GM18868 (cell line): Measurements from ENCODE around the gene MAN1A1.
A peak's percentile ranks its signal among the peaks of the same experiment; 100 is the strongest.

Experiments
- ATAC-seq: cut with Tn5 transposase; IDR thresholded peaks from one replicate; pipeline ENCODE4 v1.9.1; 2021; ENCODE audit warnings: mild to moderate bottlenecking, moderate library complexity; ENCODE audit not compliant: unreplicated experiment

MAN1A1 gene

GRCh38 chr6:119152187-119152586 is 197.4 kb downstream of the MAN1A1 start:
- ATAC-seq: no peak

- no peak for ATAC-seq
Measured at GRCh38 chr6:119148825-119149525, 200.6 kb downstream of the MAN1A1 start.

GRCh38 chr6:119148098-119148824 is 201.3 kb downstream of the MAN1A1 start:
- no peak for ATAC-seq

GRCh38 chr6:119147101-119148053 is 202.2 kb downstream of the MAN1A1 start:
- peak; percentile 98 for ATAC-seq

GRCh38 chr6:119145111-119145510 is 204.4 kb downstream of the MAN1A1 start:
- ATAC-seq: no peak

GRCh38 chr6:119142637-119143036 is 206.9 kb downstream of the MAN1A1 start:
- no peak for ATAC-seq

GRCh38 chr6:119142041-119142440 is 207.5 kb downstream of the MAN1A1 start:
- no peak for ATAC-seq

- ATAC-seq: no peak
Measured at GRCh38 chr6:119140196-119141140, 209.1 kb downstream of the MAN1A1 start.

GRCh38 chr6:119138906-119139541 is 210.5 kb downstream of the MAN1A1 start:
- peak; percentile 67 for ATAC-seq

GRCh38 chr6:119137194-119138072 is 212.1 kb downstream of the MAN1A1 start:
- no peak for ATAC-seq

GRCh38 chr6:119134752-119135151 is 214.8 kb downstream of the MAN1A1 start:
- ATAC-seq: no peak

GRCh38 chr6:119133400-119133799 is 216.2 kb downstream of the MAN1A1 start:
- no peak for ATAC-seq

GRCh38 chr6:119132261-119132981 is 217.1 kb downstream of the MAN1A1 start:
- no peak for ATAC-seq

GRCh38 chr6:119129968-119130484 is 219.5 kb downstream of the MAN1A1 start:
- no peak for ATAC-seq

GRCh38 chr6:119129148-119129967 is 220.2 kb downstream of the MAN1A1 start:
- peak; percentile 90 for ATAC-seq

GRCh38 chr6:119128252-119128912 is 221.2 kb downstream of the MAN1A1 start:
- ATAC-seq: no peak
